Measurements from ENCODE around the gene RPP38. TPM values are rescaled to one million over a fixed set of nuclear protein-coding genes. Genes with fewer than 3 reads are reported as not detected.

The RPP38 gene
- total and polyA plus RNA-seq, 2 of the 13 experiments (the other 11 are each of a cell fraction or from before 2014, with no cell fraction given) = 11.7 to 16.4 TPM

DNA sequence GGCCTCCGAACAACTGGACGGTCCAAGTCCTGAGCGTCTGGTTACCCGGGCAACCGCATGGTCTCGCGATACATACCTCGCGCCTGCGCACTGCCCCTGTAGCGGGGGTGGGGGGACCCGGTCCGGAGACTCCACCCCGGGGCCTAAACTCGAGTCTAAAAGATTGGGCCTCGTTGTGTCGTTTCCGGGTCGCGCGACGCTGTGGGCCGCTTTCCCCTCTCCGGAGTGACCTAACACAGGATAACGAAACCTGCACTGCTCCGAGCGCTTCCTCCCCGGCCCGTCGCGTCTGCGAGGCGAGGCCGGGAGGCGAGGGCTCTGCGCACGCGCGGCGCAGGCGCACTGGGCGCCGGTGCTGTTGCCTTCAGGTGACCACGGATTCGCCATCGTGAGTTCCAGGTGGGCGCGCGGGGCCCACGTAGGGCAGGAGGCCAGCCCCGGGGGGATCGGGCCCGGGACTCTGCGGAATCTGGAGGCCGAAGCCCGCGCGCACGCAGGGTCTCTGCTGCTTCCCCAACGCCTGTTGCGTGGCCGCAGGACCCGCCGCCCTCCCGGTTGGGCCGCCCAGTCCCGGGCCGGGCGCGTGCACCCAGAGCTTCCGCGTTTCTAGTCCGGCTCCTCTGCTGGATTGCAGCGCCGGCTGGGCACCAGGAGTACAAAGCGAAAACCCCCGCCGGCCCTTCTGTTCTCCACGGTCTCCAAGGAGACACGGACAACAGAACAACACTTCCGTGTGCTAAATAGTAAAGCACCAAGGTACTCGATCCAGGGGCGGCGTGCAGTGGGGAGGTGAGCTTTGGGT, at the start of gene RPP38 (continued):
- TF ChIP-seq, protein P1, sequence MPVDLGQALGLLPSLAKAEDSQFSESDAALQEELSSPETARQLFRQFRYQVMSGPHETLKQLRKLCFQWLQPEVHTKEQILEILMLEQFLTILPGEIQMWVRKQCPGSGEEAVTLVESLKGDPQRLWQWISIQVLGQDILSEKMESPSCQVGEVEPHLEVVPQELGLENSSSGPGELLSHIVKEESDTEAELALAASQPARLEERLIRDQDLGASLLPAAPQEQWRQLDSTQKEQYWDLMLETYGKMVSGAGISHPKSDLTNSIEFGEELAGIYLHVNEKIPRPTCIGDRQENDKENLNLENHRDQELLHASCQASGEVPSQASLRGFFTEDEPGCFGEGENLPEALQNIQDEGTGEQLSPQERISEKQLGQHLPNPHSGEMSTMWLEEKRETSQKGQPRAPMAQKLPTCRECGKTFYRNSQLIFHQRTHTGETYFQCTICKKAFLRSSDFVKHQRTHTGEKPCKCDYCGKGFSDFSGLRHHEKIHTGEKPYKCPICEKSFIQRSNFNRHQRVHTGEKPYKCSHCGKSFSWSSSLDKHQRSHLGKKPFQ (CRISPR knock-in tag; IDR thresholded peaks at IDR 0.05; ENCODE audit: insufficient replicate concordance) = peak; percentile 81
- TF ChIP-seq WIZ (CRISPR knock-in tag; IDR thresholded peaks at IDR 0.05) (peak; percentile 95), GABPA (IDR thresholded peaks at IDR 0.05; ENCODE audit: low read depth, low read length) (no peak), GABPA (CRISPR knock-in tag; IDR thresholded peaks at IDR 0.05; ENCODE audit: low read depth) (no peak; the same call in 1 of the 2 replicates), SOX6 (IDR thresholded peaks at IDR 0.05) (no peak), SOX6 (CRISPR knock-in tag; IDR thresholded peaks at IDR 0.05) (peak; percentile 71), ZNF468 (CRISPR knock-in tag; IDR thresholded peaks at IDR 0.05) (peak; percentile 89; the same call in 1 of the 2 replicates), SRSF9 (IDR thresholded peaks at IDR 0.05; ENCODE audit: borderline replicate concordance, insufficient read depth, low read depth, low read length, poor library complexity, severe bottlenecking) (no peak), PAWR (CRISPR knock-in tag; IDR thresholded peaks at IDR 0.05; ENCODE audit: borderline replicate concordance) (no peak; the same call in 1 of the 2 replicates), ZNF550 (CRISPR knock-in tag; IDR thresholded peaks at IDR 0.05; ENCODE audit: borderline replicate concordance) (no peak), MED8 (CRISPR knock-in tag; IDR thresholded peaks at IDR 0.05; ENCODE audit: insufficient replicate concordance) (peak; percentile 66), YY1 (IDR thresholded peaks at IDR 0.05; ENCODE audit: insufficient read depth, insufficient replicate concordance, low read depth, low read length) (peak; percentile 70), KAT8 (CRISPR knock-in tag; IDR thresholded peaks at IDR 0.05) (peak; percentile 92), STAT6 (CRISPR knock-in tag; IDR thresholded peaks at IDR 0.05; ENCODE audit: borderline replicate concordance) (no peak; the same call in 1 of the 2 replicates), RARG (CRISPR knock-in tag; IDR thresholded peaks at IDR 0.05; ENCODE audit: low read depth) (no peak), ZNF660 (CRISPR knock-in tag; IDR thresholded peaks at IDR 0.05; ENCODE audit: borderline replicate concordance, low read depth) (no peak), AGO1 (IDR thresholded peaks at IDR 0.05; ENCODE audit: low read depth, low read length, poor library complexity, severe bottlenecking) (peak; percentile 56), THAP8 (CRISPR knock-in tag; IDR thresholded peaks at IDR 0.05; ENCODE audit: borderline replicate concordance) (no peak), ZNF703 (CRISPR knock-in tag; IDR thresholded peaks at IDR 0.05; ENCODE audit: borderline replicate concordance) (peak; percentile 68; the same call in 1 of the 2 replicates), KDM4B (CRISPR knock-in tag; IDR thresholded peaks at IDR 0.05) (no peak), ELF3 (CRISPR knock-in tag; IDR thresholded peaks at IDR 0.05) (peak; percentile 80), NR3C1 (CRISPR knock-in tag; IDR thresholded peaks at IDR 0.05) (no peak), ZSCAN5A (CRISPR knock-in tag; IDR thresholded peaks at IDR 0.05; ENCODE audit: borderline replicate concordance) (0 out of 2 replicates have a peak, but pooled peaks have one; percentile 85)
